HG02885 (cell line): ENCODE results near the gene PDCL2.
"Not testable (repeated sequence)": the region's sequence is repeated elsewhere in the genome, so short reads cannot be mapped to it uniquely, and the experiment has no call there.

Experiments
- ATAC-seq: cut with Tn5 transposase; IDR thresholded peaks from one replicate; pipeline ENCODE4 v1.9.1; 2021; ENCODE audit warnings: mild to moderate bottlenecking; ENCODE audit not compliant: unreplicated experiment, poor library complexity

The PDCL2 gene, protein sequence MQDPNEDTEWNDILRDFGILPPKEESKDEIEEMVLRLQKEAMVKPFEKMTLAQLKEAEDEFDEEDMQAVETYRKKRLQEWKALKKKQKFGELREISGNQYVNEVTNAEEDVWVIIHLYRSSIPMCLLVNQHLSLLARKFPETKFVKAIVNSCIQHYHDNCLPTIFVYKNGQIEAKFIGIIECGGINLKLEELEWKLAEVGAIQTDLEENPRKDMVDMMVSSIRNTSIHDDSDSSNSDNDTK

DNA sequence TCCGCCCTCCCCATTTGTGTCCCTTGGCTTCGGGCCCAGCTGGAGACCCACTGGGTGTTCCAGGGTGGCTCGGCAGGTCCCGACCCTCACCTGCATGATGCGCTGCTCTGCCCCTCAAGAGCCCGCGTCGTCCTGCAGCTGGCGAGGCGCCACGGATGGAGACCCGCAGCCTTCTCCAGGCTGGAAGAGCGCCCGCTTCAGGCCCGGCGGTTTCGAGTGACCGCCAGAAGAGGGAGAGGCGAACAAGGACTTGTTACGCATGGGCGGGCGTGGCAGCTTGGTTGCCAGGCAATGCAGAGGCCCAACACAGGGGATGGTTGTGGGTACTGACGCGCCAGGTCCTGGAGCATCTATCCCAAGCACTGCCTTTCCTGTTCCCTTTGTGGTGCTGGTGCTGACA lies at the start of gene PDCL2:
PDCL2 (minus strand) TSS at position 232 of the 400 bp plus-strand sequence; CDS start at position 96, 136 bp downstream.
- ATAC-seq, result no peak

DNA sequence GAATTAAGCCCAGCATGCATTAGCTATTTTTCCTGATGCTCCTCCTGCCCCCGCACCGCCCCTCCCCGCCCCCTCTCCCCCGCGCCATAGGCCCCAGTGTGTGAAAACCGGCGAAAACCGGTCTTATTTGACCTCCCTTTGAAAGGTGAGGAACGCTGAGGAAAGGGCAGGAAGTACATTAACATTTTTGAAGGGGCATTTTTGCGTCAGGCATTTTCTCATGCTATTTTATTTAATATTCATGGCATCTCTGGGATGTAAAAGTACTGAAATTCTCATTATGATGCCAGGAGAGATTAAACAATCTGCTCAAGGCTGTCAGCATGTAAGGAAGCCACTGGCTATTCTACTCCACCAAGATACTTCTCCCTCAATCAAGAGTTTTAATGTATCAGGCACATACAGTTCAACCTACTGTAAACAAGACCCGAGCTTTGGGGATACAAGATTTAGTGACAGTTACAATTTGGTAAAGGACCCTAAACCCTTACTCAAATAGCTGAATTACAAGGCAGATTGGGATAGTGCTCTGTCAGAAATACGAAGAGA lies 45.3 kb upstream of the PDCL2 start:
- no peak for ATAC-seq

DNA sequence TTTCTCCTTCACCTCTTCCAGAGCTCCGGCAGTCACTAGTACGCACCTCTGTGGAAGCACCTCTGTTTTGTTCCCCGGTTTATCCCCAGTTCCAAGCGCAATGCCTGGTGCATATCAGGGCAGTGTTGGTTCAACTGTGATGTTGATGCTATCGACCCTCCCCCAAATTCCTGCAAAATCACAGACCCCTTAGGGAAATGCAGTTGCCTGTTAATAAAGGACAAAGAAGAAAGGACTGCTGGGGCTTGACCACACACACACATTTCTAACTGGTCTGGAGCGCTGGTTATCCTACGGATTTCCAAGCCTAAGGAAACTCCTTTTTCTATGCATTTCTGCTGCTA lies 44.6 kb upstream of the PDCL2 start:
- peak; percentile 19 for ATAC-seq

DNA sequence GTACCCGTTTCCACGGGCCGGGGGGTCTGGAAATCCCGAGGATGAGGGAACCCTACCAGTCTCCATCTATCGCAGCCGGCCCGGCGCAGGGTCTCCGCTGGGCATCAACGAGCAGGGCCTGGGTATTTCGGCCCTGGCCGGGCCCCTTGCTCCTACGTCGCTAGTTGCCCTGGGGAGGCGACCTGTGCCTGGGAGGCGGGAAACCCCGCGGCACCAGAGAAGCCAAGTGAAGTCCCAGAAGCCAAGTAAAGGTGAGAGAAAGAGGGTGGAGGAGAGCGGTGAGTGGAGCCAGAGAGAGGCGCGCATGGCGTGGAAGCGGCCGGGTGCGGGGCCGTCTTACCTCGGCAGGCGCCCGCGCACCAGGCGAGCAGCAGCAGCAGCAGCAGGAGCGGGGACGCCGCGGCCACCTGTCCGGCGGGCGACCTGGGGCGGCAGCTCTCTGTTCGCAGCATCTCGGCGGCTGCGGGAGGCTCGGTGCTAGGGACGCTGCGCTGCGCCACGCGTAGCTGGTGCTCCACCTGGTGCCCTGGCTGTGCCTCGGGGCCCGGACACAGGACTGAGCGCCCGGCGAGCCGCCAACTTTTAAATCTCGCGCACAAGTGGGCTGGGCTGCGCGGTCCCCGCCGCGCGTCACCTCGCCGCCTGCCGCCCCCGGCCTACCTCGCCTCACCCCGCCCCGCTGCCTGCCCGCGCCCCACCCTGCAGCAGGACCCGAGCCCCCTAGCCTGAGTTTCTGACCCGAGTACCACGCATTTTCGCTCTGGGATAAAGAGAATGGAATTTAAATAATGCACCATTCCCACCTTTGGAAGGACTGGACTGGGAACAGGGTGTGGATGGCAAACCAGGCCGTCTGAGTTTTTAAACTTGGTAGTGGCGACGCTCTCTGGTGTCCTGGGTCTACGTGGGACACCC lies 44.0 kb upstream of the PDCL2 start, which contains the start of gene NMU:
NMU (minus strand) TSS at position 558 of the 915 bp plus-strand sequence; CDS start at position 452, 106 bp downstream.
- peak; percentile 85 for ATAC-seq

DNA sequence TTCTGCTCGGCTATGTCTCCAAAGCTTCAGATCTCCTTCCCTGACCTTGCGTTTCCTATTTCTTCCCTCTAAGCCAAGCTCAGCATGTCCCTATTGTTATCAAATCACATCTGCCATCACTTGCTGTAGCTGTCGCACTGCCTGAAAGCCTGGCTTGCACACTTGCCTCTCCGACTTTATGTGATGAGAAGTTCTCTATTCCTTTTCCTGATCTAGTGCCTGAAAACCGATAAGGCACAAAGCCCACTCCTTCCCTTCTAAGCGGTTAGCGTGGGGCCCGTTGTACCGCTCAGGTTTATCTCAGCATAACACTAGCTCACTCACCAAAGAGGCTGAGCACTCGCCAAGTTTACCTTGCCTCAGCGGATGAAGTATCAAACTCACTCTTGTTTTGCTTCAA lies 43.2 kb upstream of the PDCL2 start:
- no peak for ATAC-seq

DNA sequence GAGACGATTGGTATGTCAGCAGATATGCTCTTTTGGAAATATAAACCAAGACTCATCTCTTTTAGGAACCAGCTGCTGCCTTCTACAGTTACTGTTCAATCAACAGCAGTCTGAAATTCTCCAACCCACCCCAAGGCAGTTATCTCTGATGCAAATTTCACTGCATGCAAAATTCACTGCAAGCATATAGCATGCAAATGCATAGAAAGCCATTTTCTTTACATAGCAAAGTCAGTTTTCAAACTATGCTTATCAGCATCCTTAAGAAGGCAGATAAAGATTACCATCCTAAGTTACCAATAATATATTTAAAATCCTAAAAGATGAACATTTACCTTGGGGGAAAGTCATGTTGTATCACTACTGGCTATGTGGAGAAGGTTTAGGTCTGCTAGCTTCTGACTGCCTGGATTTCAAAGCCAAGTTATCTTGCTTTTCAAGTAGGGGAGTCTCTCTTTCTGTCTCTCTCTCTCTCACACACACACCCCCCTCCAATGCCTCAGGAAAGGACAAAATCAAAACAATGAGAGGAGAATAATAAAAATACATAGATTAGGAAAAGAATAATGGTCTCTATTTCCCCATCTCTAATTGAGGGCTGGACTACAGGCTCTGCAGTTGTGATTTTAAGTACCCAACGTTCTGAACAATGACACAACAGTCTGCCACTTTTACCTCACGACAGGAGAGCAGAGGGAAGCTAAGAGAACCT lies 42.5 kb upstream of the PDCL2 start:
- no peak for ATAC-seq

DNA sequence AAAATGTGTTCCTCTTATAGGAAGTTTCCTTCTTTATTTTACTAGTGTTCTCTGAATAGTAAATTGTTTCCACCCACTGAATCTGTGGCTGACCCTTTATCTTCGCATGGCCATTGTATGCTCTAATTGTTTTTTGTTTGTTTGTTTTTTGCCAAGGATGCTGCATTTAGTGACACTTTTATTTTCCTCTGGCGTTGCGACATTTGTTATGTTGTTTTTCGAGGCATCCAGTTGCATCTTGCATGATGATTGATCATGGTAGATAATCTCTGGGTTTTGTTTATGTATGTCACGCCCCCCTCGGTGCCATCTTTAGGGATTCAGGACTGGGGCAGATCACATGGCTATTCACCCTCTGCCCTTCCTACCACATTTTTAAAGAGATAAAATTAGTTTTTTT lies 41.9 kb upstream of the PDCL2 start:
- no peak for ATAC-seq

DNA sequence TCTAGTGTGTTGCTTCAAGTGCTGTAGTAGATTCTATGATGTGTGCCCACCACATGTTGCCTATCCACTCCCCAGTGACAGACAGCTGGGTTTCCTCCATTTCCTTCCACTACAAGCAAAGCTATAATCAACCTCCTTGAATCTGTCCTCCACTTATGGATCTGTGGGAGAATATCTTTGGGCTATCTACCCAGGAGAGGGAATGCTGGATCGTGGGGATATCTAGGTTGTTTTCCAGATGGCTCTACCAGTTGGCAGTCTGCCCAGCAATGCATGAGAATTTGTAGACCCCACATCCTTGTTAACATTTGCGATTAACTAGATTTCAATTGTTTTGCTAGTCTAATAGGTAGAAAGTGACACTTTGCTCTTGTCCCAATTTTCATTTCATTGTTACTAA lies 33.8 kb upstream of the PDCL2 start:
- no peak for ATAC-seq

DNA sequence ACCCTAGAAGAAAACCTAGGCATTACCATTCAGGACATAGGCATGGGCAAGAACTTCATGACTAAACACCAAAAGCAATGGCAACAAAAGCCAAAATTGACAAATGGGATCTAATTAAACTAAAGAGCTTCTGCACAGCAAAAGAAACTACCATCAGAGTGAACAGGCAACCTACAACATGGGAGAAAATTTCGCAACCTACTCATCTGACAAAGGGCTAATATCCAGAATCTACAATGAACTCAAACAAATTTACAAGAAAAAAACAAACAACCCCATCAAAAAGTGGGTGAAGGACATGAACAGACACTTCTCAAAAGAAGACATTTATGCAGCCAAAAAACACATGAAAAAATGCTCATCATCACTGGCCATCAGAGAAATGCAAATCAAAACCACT lies 32.0 kb upstream of the PDCL2 start:
- ATAC-seq, result not testable (repeated sequence)

DNA sequence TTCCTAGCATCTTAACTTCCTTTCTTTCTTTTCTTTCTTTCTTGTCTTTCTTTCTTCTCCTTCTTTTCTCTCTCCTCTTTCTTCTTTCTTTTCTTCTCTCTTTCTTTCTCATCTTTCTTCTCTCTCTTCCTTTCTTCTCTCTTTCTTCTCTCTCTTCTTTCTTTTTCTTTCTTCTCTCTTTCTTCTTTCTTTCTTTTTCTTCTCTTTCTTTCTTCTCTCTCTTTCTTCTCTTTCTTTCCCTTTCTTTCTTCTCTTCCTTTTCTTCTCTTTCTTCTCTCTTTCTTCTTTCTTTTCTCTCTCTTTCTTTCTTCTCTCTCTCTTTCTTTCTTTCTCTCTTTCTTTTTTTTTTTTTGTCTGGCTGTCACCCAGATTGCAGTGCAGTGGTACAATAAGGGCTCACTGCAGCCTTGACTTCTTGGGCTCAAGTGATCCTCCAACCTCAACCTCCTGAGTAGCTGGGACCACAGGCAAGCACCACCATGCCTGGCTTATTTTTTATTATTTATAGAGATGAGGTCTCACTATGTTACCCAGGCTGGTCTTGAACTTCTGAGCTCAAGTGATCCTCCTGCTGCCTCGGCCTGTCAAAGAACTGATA lies 26.6 kb upstream of the PDCL2 start:
- ATAC-seq, result no peak

DNA sequence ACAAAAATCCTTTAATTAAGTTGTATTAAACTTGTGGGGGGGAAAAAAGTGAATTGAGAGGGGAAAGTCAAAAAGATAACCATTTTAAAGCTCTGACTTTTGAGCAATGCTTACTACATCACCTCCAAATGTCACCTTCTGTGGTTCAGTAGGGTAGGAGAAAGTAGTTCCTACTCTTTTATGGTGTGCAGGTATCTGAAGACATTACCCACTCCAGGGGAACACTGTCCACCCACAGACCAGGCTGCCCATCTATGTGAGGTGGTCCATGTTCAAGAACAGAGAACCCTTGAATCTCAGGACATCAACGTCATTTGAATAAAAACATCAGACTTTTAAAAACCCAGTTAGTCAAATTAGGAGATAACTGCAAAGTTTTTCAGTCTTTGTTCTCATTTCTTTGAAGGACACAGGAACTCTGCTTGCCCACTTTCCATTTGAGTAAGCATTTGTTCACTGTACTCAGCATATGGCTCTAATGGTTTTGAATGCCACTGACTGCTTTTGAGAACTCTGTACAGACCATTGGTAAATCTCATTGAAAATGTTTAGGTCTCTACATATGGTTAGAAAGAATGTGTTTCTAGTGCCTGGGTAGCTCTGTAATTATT lies 25.6 kb upstream of the PDCL2 start:
- peak; percentile 100 for ATAC-seq

DNA sequence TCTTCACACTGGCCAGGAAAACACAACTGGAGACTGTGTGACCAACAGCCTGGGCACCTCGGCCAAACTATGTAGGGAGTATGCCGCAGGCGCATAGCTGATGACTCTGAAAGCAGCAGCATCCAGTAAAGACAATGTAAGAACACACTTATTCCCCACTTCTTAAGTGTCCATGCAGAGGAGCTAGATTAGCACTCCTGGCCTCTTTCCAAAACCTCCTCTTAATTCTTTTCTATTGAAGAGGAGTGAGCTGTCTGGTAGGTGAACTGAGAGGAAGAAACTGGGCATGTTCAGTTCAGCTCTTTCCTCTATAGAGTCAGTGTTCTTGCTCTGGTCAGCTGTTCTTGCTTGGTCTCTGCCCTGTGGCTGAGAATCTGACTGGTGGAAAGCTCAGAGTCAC lies 23.0 kb upstream of the PDCL2 start:
- ATAC-seq, result no peak

DNA sequence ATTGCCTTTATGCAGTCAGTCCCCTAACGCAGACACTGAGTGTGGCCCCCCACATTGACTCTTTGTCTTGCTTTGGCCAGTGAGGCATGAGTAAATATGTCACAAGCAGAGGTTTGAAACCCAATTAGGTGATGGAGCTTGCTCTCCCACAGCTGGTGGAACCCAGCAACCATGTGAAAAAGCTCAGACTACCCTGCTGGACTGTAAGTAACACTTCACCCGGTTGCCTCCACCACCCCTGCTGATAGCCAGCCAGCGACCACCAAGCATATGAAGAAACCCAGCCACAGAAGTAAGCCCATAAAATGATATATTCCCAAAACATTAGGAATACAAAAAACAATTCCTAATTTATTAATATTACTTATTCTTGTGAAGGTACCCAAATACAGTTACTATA lies 21.6 kb upstream of the PDCL2 start:
- ATAC-seq, result no peak

DNA sequence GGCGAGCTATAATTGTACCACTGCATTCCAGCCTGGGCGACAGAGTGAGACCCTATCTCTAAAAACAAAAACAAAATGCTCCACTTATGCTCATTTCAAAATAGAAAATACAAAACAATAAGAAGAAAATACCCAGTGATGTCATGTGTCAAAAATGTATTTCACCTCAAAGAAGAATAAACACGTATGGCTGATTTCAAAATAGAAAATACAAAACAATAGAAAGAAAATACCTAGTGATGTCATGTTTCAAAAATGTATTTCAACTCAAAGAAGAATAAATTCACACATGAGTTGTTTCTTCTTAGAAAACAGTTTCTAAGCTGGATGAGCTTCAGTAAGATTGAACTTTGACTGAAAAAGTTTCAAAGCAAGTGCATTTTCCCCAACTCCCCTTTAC lies 20.3 kb upstream of the PDCL2 start:
- ATAC-seq, result no peak

DNA sequence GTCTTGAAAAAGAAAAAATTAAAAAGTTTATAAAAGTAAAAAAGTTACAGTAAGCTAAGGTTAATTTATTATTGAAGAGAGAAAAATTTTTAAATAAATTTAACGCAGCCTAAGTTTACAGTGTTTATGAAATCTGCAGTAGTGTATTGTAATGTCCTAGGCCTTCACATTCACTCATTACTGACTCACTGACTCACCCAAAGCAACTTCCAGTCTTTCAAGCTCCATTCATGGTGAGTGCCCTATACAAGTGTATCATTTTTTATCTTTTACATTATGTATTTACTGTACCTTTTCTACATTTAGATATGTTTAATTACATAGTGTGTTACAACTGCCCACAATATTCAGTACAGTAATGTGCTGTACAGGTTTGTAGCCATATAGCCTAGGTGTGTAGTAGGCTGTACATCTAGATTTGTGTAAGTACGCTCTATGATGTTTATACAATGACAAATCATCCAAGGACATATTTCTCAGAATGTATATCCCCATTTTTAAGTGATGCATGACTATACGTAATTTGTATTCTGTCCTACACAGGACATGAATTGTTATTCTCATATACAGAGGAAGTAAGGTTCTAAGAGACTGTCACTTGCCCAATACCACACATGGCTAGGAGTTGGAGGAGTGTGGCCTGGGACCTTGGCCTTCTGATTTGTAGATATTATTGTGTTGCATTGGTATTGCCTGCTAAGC lies 19.5 kb upstream of the PDCL2 start:
- ATAC-seq, result no peak

DNA sequence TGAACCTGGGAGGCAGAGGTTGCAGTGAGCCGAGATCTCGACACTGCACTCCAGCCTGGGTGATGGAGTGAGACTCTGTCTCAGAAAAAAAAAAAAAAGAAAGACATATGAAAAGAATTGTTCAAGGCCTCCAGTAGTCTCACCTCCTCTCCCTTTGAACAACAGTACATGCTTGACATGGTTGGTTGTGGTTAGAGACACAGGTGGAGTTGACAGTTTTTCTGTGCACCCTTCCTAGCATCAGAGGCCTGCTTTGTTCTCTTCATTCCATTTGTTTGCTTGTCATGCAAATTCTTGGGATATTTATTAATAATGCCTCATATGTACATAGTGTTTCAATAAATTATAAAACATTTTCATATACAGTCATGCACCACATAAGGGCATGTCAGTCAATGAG lies 18.3 kb upstream of the PDCL2 start:
- no peak for ATAC-seq

DNA sequence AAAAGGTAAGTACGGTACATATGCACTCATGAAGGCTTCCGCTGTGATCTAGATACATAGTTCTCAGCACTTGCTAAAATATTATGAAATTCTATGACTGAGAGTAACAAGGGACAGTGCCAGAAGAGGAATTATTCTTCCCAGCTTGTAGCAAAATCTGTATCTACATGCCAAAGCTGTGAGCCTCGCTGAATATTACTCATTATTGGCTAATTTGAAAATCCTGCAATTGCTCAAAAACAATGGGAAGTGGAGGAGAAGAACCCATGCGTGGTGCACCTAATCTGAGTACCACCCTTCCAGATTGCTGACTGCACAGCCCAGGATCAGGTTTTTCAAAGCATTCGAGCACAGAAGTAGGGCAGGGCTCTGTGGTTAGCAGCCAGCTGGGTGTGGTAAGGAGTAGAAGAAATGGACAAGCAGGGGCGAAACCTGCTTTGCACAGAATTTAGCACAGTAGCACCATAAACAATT lies 17.4 kb upstream of the PDCL2 start:
- ATAC-seq, result peak; percentile 49

DNA sequence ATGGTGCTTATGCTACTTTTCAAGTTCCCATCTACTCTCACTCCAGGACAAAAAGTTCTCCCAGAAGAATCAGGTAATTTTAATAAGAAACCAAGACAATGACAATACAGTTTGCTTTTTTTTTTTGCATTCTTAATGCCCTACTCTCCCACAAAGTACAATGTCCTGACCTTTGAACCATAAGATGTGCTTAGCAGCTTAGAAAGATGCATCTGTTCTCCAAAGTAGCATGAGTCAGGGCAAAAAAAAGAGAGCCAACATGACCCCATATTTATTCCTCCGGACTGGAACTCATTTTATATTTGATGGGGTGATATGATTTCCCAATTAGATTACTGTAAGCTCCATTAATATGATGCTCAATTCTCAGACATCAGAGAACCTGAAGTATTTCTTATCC lies 16.5 kb upstream of the PDCL2 start:
- ATAC-seq, result no peak

DNA sequence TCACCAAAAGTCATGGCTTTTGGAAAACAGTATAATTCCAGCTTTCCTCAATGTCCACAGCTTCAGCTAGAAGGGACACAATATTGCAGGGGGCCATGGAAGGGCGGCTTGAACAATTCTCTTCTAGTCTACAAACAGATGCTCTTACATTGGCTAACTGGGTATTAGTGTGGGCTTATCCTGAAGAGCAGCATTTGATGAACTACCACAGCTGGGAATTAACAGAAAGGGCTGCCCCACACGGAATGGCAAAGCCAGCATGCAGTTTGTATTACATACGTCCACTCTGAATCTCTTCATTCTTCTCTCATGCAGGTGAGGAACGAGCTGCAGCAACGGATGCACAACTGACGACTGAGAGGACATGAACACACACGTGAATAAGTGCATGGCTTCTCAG lies 13.0 kb upstream of the PDCL2 start:
- ATAC-seq, result no peak
